RWPE1 (cell line): ENCODE data around the gene LIMS2.

Source experiments
- CTCF ChIA-PET: fragments of 350-600 bp; sonication (Branson Sonifier 250); formaldehyde crosslinking; extraction: SDS; loops from one replicate; lab custom pipeline; 2021; lab: Yijun Ruan, JAX
- POLR2A ChIA-PET: fragments of 400-600 bp; formaldehyde crosslinking; extraction: SDS; loops from one replicate; lab custom pipeline; 2020; ENCODE audit warnings: antibody characterized with exemption; ENCODE audit not compliant: low non-redundant PET; lab: Yijun Ruan, JAX
- DNase-seq: peaks from one replicate; pipeline ENCODE4 v3.0.0; 2012; ENCODE audit warnings: low spot score
- H3K27ac ChIP-seq: fragments of 450-650 bp; 2 replicates; pipeline ENCODE4 v1.5.1; 2017
- TF ChIP-seq, protein P1 (sequence below): fragments of 450-650 bp; conservative IDR thresholded peaks from 2 replicates; pipeline ENCODE4 v1.5.1; 2017; ENCODE audit warnings: low read depth, mild to moderate bottlenecking

The LIMS2 gene

DNA sequence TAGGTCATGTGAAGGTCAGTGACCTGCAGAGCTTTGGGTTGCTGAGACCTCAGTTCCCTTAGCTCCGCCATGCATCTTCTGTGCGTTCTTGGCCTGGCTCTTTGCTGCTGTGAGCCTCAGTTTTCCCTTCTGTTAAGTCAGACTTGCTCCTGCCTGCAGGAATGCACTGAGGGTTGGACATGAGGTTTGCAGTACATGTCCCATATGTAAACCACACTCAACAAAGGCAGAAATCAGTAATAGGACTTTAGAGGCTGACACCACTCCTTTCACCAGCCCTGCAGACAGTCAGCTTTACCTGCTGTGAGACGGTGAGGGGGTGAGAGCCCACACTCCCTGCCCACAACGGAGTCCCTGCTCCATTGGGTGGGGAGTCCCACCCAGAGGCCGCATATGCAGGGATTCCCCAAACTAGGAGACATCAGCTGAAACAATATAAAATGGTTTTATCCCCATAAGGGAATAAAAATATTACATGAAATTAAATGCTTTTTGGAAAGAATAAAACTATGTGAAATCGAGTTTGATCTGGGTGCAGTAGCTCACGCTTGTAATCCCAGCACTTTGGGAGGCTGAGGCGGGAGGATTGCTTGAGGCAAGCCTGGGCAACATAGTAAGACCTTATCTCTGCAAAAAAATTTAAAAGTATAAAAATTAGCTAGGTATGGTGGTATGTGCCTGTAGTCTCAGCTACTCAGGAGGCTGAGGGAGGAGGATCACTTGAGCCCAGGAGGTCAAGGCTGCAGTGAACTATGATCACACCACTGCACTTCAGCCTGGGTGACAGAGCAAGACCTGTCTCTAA lies 84.7 kb downstream of the LIMS2 start:
- TF ChIP-seq, protein P1, sequence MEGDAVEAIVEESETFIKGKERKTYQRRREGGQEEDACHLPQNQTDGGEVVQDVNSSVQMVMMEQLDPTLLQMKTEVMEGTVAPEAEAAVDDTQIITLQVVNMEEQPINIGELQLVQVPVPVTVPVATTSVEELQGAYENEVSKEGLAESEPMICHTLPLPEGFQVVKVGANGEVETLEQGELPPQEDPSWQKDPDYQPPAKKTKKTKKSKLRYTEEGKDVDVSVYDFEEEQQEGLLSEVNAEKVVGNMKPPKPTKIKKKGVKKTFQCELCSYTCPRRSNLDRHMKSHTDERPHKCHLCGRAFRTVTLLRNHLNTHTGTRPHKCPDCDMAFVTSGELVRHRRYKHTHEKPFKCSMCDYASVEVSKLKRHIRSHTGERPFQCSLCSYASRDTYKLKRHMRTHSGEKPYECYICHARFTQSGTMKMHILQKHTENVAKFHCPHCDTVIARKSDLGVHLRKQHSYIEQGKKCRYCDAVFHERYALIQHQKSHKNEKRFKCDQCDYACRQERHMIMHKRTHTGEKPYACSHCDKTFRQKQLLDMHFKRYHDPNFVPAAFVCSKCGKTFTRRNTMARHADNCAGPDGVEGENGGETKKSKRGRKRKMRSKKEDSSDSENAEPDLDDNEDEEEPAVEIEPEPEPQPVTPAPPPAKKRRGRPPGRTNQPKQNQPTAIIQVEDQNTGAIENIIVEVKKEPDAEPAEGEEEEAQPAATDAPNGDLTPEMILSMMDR = no peak
- DNase-seq = no peak
- ChIA-PET CTCF (interaction anchor here (0.5 to 2.6 kb wide), 19 partner anchors 8 to 134 kb away, joined by 3 to 55 read pairs (median 4); partner anchors contain the start of gene LIMS2), POLR2A (no interaction called here)
- no peak overlapping the region for H3K27ac ChIP-seq

DNA sequence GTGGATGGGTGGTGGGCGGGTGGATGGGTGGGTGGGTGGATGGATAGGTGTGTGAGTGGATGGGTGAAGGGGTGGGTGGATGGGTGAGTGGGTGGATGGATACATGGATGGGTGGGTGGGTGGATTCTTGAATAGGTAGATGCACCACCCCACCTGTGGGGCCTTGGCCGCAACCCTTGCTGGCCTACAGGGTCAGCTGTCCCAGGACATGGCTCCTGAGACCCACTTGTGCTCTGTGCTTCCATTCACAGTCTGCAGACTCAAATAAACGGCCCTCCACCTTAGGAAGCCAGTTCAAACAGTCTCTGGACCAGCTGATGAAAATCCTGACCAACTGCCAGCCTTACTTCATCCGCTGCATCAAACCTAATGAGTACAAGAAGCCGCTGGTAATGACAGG lies 85.5 kb downstream of the LIMS2 start:
- ChIA-PET CTCF (interaction anchor here (0.7 to 2.6 kb wide), 2 partner anchors 59 to 88 kb away, joined by 3 to 55 read pairs; no protein-coding TSS in a partner anchor), POLR2A (no interaction called here)
- no peak for DNase-seq
- TF ChIP-seq, protein P1 = no peak
- H3K27ac ChIP-seq = no peak overlapping the region

DNA sequence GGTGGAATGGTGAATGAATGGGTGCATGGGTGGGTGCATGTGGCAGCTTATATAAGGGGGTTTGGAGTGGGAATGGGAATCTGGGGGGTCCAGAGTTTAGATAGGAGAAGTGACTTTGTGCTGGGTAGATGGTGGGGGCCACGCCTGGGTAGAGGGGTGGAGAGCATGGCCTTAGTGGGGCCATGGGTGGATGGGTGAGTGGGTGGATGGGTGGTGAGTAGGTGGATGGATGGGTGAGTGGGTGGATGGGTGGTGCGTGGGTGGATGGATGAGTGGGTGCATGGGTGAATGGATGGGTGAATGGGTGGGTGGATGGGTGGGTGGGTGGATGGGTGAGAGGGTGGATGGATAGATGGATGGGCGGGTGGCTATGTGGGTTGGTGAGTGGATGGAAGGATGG lies 86.0 kb downstream of the LIMS2 start:
- CTCF ChIA-PET = interaction anchor here (0.7 kb wide), 1 partner anchor 88 kb away, joined by 3 read pairs; no protein-coding TSS in a partner anchor
- no peak overlapping the region for H3K27ac ChIP-seq
- POLR2A ChIA-PET = no interaction called here
- DNase-seq = no peak
- TF ChIP-seq, protein P1 = no peak
